Measurements from ENCODE around the gene SLC25A43. TPM values are rescaled to one million over a fixed set of nuclear protein-coding genes. Genes with fewer than 3 reads are reported as not detected.

SLC25A43 gene
- total RNA-seq, 1 experiment from 2014 or later, result 25.8 TPM

DNA sequence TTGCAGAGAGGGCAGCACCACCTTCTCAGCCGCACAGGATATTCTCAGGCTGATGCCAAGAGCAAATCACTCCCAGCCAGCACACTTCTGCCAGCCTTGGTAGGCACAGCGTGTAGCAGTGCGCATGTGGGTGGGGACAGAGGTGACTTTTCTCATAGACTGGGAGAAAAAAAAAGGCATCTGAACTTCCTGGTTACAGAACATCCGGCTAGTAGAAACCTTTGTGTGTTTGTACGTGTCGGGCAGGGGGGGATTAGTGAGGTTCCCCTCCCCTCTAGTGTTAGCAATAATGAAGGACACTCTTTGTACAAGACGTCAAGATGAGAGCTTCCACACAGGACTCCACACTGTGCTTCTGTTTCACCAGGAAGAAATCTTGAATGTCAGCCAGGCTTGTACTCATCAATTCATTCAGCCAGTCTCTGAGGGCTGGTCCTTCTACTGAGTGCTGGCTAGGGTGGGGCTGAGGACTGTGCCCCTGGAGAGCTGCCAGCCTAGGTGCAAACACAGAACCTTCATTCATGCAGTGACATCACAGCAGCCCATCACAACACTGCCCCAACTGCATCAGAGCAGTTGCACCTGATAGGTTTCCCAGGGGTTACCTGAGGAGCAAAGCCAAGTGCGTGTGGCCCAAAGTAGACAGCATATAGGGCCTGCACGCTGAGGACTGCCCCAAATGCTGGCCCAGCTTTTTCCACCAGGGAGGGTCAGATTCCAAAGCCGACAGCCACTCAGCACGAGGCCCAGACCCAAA is 103.8 kb downstream of the SLC25A43 start:
- Histone ChIP-seq H3K4me3 (ENCODE audit: low read length) (peak overlapping the region; percentile 39; the same call in 1 of the 2 replicates), H3K27me3 (ENCODE audit: low read length) (no peaks in the 10 kb centered on the region), H3K4me1 (ENCODE audit: insufficient read depth, low read length) (peaks cover 35% of the 10 kb centered on the region), H3K27ac (ENCODE audit: low read length) (peak overlapping the region; percentile 100), H3K4me2 (ENCODE audit: low read length) (peak overlapping the region; percentile 85), H3F3A (ENCODE audit: low read length, unreplicated experiment) (peaks cover 9% of the 10 kb centered on the region), H3K36me3 (ENCODE audit: low read depth, low read length) (no peaks in the 10 kb centered on the region), H4K20me1 (ENCODE audit: low read length) (no peaks in the 10 kb centered on the region), H3K9ac (ENCODE audit: low read length) (peak overlapping the region; percentile 83), H3K9me2 (replicated peaks; ENCODE audit: low read length) (no peaks in the 10 kb centered on the region), H3K9me3 (ENCODE audit: low read length) (no peaks in the 10 kb centered on the region), H2AFZ (ENCODE audit: low read length) (peak overlapping the region; percentile 48), H3K79me2 (ENCODE audit: low read length) (no peaks in the 10 kb centered on the region)
- DNase-seq (peak; percentile 86), ATAC-seq (peak; percentile 77)
- intact Hi-C loops (cut with micrococcal nuclease), result no loop called here
- TF ChIP-seq EZH2 (IDR thresholded peaks at IDR 0.05; ENCODE audit: low read length, unreplicated experiment), result no peak
- TF ChIP-seq EZH2phosphoT487 (IDR thresholded peaks at IDR 0.05; ENCODE audit: borderline replicate concordance, low read length), result no peak
- TF ChIP-seq, protein P1, sequence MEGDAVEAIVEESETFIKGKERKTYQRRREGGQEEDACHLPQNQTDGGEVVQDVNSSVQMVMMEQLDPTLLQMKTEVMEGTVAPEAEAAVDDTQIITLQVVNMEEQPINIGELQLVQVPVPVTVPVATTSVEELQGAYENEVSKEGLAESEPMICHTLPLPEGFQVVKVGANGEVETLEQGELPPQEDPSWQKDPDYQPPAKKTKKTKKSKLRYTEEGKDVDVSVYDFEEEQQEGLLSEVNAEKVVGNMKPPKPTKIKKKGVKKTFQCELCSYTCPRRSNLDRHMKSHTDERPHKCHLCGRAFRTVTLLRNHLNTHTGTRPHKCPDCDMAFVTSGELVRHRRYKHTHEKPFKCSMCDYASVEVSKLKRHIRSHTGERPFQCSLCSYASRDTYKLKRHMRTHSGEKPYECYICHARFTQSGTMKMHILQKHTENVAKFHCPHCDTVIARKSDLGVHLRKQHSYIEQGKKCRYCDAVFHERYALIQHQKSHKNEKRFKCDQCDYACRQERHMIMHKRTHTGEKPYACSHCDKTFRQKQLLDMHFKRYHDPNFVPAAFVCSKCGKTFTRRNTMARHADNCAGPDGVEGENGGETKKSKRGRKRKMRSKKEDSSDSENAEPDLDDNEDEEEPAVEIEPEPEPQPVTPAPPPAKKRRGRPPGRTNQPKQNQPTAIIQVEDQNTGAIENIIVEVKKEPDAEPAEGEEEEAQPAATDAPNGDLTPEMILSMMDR (conservative IDR thresholded peaks at IDR 0.05; ENCODE audit: low read depth, low read length), result no peak; the same call in 1 of the 2 replicates
- CTCF ChIA-PET, result interaction anchor here (0.6 to 1.4 kb wide), 2 partner anchors 9 to 14 kb away, joined by 5 to 10 read pairs; no protein-coding TSS in a partner anchor
- POLR2A ChIA-PET (ENCODE audit: unreplicated experiment), result interaction anchor here (1.1 kb wide), 1 partner anchor 9 kb away, joined by 6 read pairs; no protein-coding TSS in a partner anchor
- BruUV-seq (replicated peaks), result TSS peak; percentile 93

- no peaks in the 10 kb centered on the region for H3K36me3 ChIP-seq (ENCODE audit: low read depth, low read length)
- H3K9me2 ChIP-seq (replicated peaks; ENCODE audit: low read length), result no peaks in the 10 kb centered on the region
- peak overlapping the region; percentile 83 for H3K9ac ChIP-seq (ENCODE audit: low read length)
- H3K79me2 ChIP-seq (ENCODE audit: low read length), result no peaks in the 10 kb centered on the region
- no TSS peak for BruUV-seq (replicated peaks)
- ChIA-PET CTCF (interaction anchor here (0.6 to 1.4 kb wide), 2 partner anchors 9 to 14 kb away, joined by 5 to 10 read pairs; no protein-coding TSS in a partner anchor), POLR2A (ENCODE audit: unreplicated experiment) (interaction anchor here (0.5 to 1.1 kb wide), 2 partner anchors 8 to 19 kb away, joined by 6 read pairs; no protein-coding TSS in a partner anchor)
- TF ChIP-seq EZH2phosphoT487 (IDR thresholded peaks at IDR 0.05; ENCODE audit: borderline replicate concordance, low read length) (no peak), EZH2 (IDR thresholded peaks at IDR 0.05; ENCODE audit: low read length, unreplicated experiment) (no peak)
- TF ChIP-seq, protein P1 (conservative IDR thresholded peaks at IDR 0.05; ENCODE audit: low read depth, low read length), result no peak
- peaks cover 35% of the 10 kb centered on the region for H3K4me1 ChIP-seq (ENCODE audit: insufficient read depth, low read length)
- DNase-seq (peak; percentile 93), ATAC-seq (peak; percentile 84)
- H3F3A ChIP-seq (ENCODE audit: low read length, unreplicated experiment), result peaks cover 9% of the 10 kb centered on the region
- peak overlapping the region; percentile 39; the same call in 1 of the 2 replicates for H3K4me3 ChIP-seq (ENCODE audit: low read length)
- H2AFZ ChIP-seq (ENCODE audit: low read length), result peak overlapping the region; percentile 29; the same call in 1 of the 2 replicates
- H3K27me3 ChIP-seq (ENCODE audit: low read length), result no peaks in the 10 kb centered on the region
- H3K9me3 ChIP-seq (ENCODE audit: low read length), result no peaks in the 10 kb centered on the region
- H4K20me1 ChIP-seq (ENCODE audit: low read length), result no peaks in the 10 kb centered on the region
- peak overlapping the region; percentile 100 for H3K27ac ChIP-seq (ENCODE audit: low read length)
- H3K4me2 ChIP-seq (ENCODE audit: low read length), result peak overlapping the region; percentile 85
- intact Hi-C loops (cut with micrococcal nuclease), result no loop called here
These were observed 104.3 kb downstream of the SLC25A43 start for GRCh38 chrX:119503484-119503861.

Other genes with a start within 250 kb of the SLC25A43 start
- 248 and 253 TPM in 2 replicates for gene PGRMC1, start 163.1 kb upstream of the SLC25A43 start, total RNA-seq (2014; rRNA removed)
- gene SLC25A5, start 69.1 kb downstream of the SLC25A43 start, total RNA-seq (2014; rRNA removed), result 410 and 544 TPM in 2 replicates
- 84.3 and 104 TPM in 2 replicates for gene STEEP1, start 166.1 kb downstream of the SLC25A43 start, total RNA-seq (2014; rRNA removed)
- gene UBE2A, start 175.2 kb downstream of the SLC25A43 start, total RNA-seq (2014; rRNA removed), result 36.7 and 46.6 TPM in 2 replicates
- gene NKRF, start 207.1 kb downstream of the SLC25A43 start, total RNA-seq (2014; rRNA removed), result 9.1 and 11.4 TPM in 2 replicates

All from PC-3 (cell line).